GM19099 (cell line): Measurements from ENCODE around the gene AGPAT1.

Experiments
- POLR2A ChIP-seq: IDR thresholded peaks from 3 replicates; pipeline ENCODE4 v1.6.1; 2011; ENCODE audit warnings: low read depth; ENCODE audit not compliant: insufficient read length; ENCODE audit errors: extremely low read depth

The AGPAT1 gene

GRCh38 chr6:32181915-32182529 lies 6.1 kb upstream of the AGPAT1 start:
- no peak for TF ChIP-seq POLR2A

GRCh38 chr6:32181148-32181702 lies 5.3 kb upstream of the AGPAT1 start:
- TF ChIP-seq POLR2A: no peak

- TF ChIP-seq POLR2A: no peak
Measured at GRCh38 chr6:32179766-32180405, 4.0 kb upstream of the AGPAT1 start.

- TF ChIP-seq POLR2A: peak; percentile 43
Measured at GRCh38 chr6:32178547-32179440, 2.9 kb upstream of the AGPAT1 start.

- no peak for TF ChIP-seq POLR2A
Measured at GRCh38 chr6:32177788-32178546, 2.1 kb upstream of the AGPAT1 start, which contains the start of gene RNF5. RNF5 (plus strand) TSS chr6:32178405; CDS start chr6:32178512, 107 bp downstream.

GRCh38 chr6:32177183-32177787 lies 1.4 kb upstream of the AGPAT1 start:
- peak; percentile 17 for TF ChIP-seq POLR2A

- no peak for TF ChIP-seq POLR2A
Measured at GRCh38 chr6:32176476-32177182, 745 bp upstream of the AGPAT1 start.

- no peak for TF ChIP-seq POLR2A
Measured at GRCh38 chr6:32175322-32175710, 568 bp downstream of the AGPAT1 start.

- no peak for TF ChIP-seq POLR2A
Measured at GRCh38 chr6:32174416-32174815, 1.5 kb downstream of the AGPAT1 start.

GRCh38 chr6:32173051-32173727 lies 2.7 kb downstream of the AGPAT1 start:
- TF ChIP-seq POLR2A: no peak

- TF ChIP-seq POLR2A: no peak
Measured at GRCh38 chr6:32171234-32171633, 4.7 kb downstream of the AGPAT1 start.

- TF ChIP-seq POLR2A: no peak
Measured at GRCh38 chr6:32170294-32170693, 5.6 kb downstream of the AGPAT1 start.
